ENCODE data around the gene TUBB. TPM values are rescaled to one million over a fixed set of nuclear protein-coding genes. Genes with fewer than 3 reads are reported as not detected.
A peak's percentile ranks its signal among the peaks of the same experiment; 100 is the strongest.

The TUBB gene
- total and polyA plus RNA-seq, 9 of the 15 experiments (the other 6 are each of a cell fraction or from before 2014, with no cell fraction given) = 971 to 2,870 (median 1,478) TPM

DNA sequence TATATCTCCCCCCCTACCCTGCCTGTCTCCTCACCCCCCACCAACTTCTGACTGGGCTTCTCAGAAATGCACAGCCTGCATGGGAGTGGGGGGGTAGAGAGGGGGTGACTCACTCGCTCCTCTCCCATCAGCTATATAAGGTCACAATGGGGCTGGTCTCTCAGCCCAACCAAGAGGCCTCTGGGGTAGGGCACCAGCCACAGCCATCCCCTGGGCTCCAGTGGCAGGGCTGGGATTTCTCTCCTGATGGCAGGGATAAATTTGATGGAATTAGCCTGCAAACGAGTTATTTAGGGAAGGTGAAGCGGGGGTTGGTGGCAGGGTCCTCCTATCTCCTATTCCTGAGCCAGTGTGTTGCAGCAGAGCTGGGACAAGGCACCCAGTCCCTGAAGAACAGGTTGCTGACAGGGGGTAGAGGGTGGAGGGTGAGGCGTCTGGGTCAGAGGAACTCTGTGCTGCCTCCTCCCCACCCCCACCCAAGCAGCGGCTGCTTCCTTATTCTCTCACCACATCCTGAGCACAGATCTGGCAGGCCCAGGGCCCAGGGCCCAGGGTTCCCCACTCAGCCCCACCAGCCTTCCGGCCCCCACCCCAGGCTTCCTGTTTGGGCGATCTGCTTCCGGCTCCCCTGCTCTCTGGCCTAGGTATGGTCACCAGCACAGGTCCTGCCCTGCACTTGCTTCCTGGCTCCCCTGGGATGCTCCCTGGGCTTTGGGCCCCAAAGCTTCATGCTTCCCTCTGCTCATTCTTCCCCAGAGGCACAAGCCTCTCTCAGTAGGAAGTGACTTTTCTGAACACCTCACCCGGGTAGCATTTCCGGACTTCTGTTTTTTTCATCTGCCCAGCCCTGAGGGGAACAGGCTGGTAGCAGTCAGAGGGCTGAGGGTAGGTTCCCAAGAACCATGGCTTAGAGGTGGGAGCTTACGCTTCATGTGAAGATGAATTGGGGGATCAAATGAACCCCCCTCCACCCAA lies 37.7 kb upstream of the TUBB start (continued):
- TF ChIP-seq, protein P1, sequence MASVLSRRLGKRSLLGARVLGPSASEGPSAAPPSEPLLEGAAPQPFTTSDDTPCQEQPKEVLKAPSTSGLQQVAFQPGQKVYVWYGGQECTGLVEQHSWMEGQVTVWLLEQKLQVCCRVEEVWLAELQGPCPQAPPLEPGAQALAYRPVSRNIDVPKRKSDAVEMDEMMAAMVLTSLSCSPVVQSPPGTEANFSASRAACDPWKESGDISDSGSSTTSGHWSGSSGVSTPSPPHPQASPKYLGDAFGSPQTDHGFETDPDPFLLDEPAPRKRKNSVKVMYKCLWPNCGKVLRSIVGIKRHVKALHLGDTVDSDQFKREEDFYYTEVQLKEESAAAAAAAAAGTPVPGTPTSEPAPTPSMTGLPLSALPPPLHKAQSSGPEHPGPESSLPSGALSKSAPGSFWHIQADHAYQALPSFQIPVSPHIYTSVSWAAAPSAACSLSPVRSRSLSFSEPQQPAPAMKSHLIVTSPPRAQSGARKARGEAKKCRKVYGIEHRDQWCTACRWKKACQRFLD (CRISPR knock-in tag; IDR thresholded peaks at IDR 0.05) = peak; percentile 95
- TF ChIP-seq EP300 (IDR thresholded peaks at IDR 0.05; ENCODE audit: low read length) = peak; percentile 49
- TF ChIP-seq POLR2B (IDR thresholded peaks at IDR 0.05; ENCODE audit: low read depth, partially characterized antibody) = peak; percentile 66
- peak; percentile 84 for TF ChIP-seq GABPB1 (CRISPR knock-in tag; IDR thresholded peaks at IDR 0.05)
- TF ChIP-seq, protein P2, sequence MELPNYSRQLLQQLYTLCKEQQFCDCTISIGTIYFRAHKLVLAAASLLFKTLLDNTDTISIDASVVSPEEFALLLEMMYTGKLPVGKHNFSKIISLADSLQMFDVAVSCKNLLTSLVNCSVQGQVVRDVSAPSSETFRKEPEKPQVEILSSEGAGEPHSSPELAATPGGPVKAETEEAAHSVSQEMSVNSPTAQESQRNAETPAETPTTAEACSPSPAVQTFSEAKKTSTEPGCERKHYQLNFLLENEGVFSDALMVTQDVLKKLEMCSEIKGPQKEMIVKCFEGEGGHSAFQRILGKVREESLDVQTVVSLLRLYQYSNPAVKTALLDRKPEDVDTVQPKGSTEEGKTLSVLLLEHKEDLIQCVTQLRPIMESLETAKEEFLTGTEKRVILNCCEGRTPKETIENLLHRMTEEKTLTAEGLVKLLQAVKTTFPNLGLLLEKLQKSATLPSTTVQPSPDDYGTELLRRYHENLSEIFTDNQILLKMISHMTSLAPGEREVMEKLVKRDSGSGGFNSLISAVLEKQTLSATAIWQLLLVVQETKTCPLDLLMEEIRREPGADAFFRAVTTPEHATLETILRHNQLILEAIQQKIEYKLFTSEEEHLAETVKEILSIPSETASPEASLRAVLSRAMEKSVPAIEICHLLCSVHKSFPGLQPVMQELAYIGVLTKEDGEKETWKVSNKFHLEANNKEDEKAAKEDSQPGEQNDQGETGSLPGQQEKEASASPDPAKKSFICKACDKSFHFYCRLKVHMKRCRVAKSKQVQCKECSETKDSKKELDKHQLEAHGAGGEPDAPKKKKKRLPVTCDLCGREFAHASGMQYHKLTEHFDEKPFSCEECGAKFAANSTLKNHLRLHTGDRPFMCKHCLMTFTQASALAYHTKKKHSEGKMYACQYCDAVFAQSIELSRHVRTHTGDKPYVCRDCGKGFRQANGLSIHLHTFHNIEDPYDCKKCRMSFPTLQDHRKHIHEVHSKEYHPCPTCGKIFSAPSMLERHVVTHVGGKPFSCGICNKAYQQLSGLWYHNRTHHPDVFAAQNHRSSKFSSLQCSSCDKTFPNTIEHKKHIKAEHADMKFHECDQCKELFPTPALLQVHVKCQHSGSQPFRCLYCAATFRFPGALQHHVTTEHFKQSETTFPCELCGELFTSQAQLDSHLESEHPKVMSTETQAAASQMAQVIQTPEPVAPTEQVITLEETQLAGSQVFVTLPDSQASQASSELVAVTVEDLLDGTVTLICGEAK (IDR thresholded peaks at IDR 0.05) = peak; percentile 94
- TF ChIP-seq, protein P2 (CRISPR knock-in tag; IDR thresholded peaks at IDR 0.05) = no peak
- TF ChIP-seq, protein P3, sequence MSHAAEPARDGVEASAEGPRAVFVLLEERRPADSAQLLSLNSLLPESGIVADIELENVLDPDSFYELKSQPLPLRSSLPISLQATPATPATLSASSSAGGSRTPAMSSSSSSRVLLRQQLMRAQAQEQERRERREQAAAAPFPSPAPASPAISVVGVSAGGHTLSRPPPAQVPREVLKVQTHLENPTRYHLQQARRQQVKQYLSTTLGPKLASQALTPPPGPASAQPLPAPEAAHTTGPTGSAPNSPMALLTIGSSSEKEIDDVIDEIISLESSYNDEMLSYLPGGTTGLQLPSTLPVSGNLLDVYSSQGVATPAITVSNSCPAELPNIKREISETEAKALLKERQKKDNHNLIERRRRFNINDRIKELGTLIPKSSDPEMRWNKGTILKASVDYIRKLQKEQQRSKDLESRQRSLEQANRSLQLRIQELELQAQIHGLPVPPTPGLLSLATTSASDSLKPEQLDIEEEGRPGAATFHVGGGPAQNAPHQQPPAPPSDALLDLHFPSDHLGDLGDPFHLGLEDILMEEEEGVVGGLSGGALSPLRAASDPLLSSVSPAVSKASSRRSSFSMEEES (CRISPR knock-in tag; IDR thresholded peaks at IDR 0.05) = no peak
- TF ChIP-seq KDM5B (IDR thresholded peaks at IDR 0.05; ENCODE audit: insufficient replicate concordance, low read depth, low read length) = peak; percentile 80
- peak; percentile 84 for TF ChIP-seq SMARCE1 (IDR thresholded peaks at IDR 0.05)
- TF ChIP-seq SUPT5H (IDR thresholded peaks at IDR 0.05) = peak; percentile 85
- peak; percentile 23 for TF ChIP-seq CXXC5 (CRISPR knock-in tag; IDR thresholded peaks at IDR 0.05)
- TF ChIP-seq GTF2F1 (IDR thresholded peaks at IDR 0.05; ENCODE audit: low read depth, low read length) = 0 out of 2 replicates have a peak, but pooled peaks have one; percentile 19
- TF ChIP-seq RHOXF2B (CRISPR knock-in tag; conservative IDR thresholded peaks at IDR 0.05) = 0 out of 2 replicates have a peak, but pooled peaks have one; percentile 45
- no peak for TF ChIP-seq CEBPG (CRISPR knock-in tag; IDR thresholded peaks at IDR 0.05)
- no peak for TF ChIP-seq CEBPG (tag; conservative IDR thresholded peaks at IDR 0.05 in 1 of 2, IDR thresholded peaks at IDR 0.05 in 1 of 2)
- TF ChIP-seq NFIC (IDR thresholded peaks at IDR 0.05) = peak; percentile 46; the same call in 1 of the 2 replicates

Data from K562 (cell line).